Measurements from ENCODE around the gene PIK3C2B. TPM values are rescaled to one million over a fixed set of nuclear protein-coding genes. Genes with fewer than 3 reads are reported as not detected.

PIK3C2B gene
- 47.3 TPM for total RNA-seq
- long read RNA-seq, partial matches to known transcripts = 11 of 22 reads
- long read RNA-seq, other reads (novel, unspliced or antisense) = 11 of 22 reads

GRCh38 chr1:204494281-204495077, at the start of gene PIK3C2B:
TSS of gene PIK3C2B (minus strand) at chr1:204494805. CDS start at chr1:204469802, 25,003 bp downstream.
- Histone ChIP-seq H3K4me1 (peaks cover 31% of the 10 kb centered on the region), H3K27me3 (no peaks in the 10 kb centered on the region), H3K27ac (peak within 1 kb of the TSS; percentile 87), H3K36me3 (no peaks in the 10 kb centered on the region), H3K9me3 (no peaks in the 10 kb centered on the region), H3K4me3 (peak within 1 kb of the TSS; percentile 62)
- peak; percentile 93 for DNase-seq
- intact Hi-C loops (cut with DNase I) = loop anchor here (5.0 kb wide), 1 partner anchor 47 kb away; no protein-coding TSS in a partner anchor
- TF ChIP-seq, protein P1, sequence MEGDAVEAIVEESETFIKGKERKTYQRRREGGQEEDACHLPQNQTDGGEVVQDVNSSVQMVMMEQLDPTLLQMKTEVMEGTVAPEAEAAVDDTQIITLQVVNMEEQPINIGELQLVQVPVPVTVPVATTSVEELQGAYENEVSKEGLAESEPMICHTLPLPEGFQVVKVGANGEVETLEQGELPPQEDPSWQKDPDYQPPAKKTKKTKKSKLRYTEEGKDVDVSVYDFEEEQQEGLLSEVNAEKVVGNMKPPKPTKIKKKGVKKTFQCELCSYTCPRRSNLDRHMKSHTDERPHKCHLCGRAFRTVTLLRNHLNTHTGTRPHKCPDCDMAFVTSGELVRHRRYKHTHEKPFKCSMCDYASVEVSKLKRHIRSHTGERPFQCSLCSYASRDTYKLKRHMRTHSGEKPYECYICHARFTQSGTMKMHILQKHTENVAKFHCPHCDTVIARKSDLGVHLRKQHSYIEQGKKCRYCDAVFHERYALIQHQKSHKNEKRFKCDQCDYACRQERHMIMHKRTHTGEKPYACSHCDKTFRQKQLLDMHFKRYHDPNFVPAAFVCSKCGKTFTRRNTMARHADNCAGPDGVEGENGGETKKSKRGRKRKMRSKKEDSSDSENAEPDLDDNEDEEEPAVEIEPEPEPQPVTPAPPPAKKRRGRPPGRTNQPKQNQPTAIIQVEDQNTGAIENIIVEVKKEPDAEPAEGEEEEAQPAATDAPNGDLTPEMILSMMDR (IDR thresholded peaks at IDR 0.05) = peak; percentile 60
- ATAC-seq = peak; percentile 95

DNA sequence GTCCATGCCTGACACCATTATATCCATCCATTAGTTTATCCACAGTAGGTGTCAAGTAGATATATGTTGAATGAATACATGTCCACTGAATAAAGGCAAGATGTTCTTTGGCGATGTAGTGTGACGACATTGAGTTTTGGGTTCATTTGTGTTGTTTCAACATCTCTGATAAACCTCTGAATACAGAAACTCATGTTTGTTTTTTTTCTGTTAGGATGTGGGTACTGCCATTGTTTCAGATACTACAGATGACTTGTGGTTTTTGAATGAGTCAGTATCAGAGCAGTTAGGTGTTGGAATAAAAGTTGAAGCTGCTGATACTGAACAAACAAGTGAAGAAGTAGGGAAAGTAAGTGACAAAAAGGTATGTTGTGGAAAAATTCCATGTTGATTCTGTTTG, 49.7 kb upstream of the PIK3C2B start:
- no peaks in the 10 kb centered on the region for H3K27me3 ChIP-seq
- H3K36me3 ChIP-seq = peaks cover 100% of the 10 kb centered on the region
- no peak overlapping the region for H3K27ac ChIP-seq
- DNase-seq (no peak), ATAC-seq (no peak)
- H3K9me3 ChIP-seq = no peaks in the 10 kb centered on the region
- peaks cover 4% of the 10 kb centered on the region for H3K4me1 ChIP-seq
- TF ChIP-seq, protein P1 (IDR thresholded peaks at IDR 0.05) = no peak
- intact Hi-C loops (cut with DNase I) = no loop called here
- H3K4me3 ChIP-seq = no peak overlapping the region

- Histone ChIP-seq H3K9me3 (no peaks in the 10 kb centered on the region), H3K27me3 (no peaks in the 10 kb centered on the region), H3K4me3 (no peak overlapping the region), H3K27ac (peak overlapping the region; percentile 7), H3K4me1 (peaks cover 4% of the 10 kb centered on the region), H3K36me3 (peaks cover 100% of the 10 kb centered on the region)
- TF ChIP-seq, protein P1 (IDR thresholded peaks at IDR 0.05) = no peak
- no peak for DNase-seq
- no peak for ATAC-seq
- intact Hi-C loops (cut with DNase I) = no loop called here
Measured at GRCh38 chr1:204541626-204542025, 47.0 kb upstream of the PIK3C2B start.

- no peaks in the 10 kb centered on the region for H3K9me3 ChIP-seq
- H3K4me3 ChIP-seq = no peak overlapping the region
- TF ChIP-seq, protein P1 (IDR thresholded peaks at IDR 0.05) = no peak
- ATAC-seq (no peak), DNase-seq (no peak)
- peaks cover 91% of the 10 kb centered on the region for H3K36me3 ChIP-seq
- no peaks in the 10 kb centered on the region for H3K27me3 ChIP-seq
- intact Hi-C loops (cut with DNase I) = no loop called here
- no peaks in the 10 kb centered on the region for H3K4me1 ChIP-seq
- no peak overlapping the region for H3K27ac ChIP-seq
Measured at GRCh38 chr1:204532832-204533231, 38.2 kb upstream of the PIK3C2B start.

DNA sequence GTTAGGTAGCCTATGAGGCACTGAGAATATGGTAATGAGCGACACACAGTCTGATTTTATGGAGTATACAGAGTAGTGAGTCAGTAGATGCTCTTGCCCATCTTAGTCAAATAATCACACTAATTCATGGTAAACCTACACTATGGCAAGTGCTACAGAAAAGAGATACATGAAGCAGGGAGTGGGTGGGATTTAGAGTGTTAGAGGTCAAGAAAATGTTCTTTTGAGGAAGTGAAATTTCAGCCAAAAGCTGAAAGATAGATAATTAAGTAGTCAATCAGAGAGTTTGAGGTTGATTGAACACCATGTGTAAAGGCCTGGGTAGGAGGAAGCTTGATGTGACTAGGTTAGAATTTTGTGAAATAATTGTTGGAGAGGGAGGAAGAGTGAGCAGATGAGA, 36.3 kb upstream of the PIK3C2B start:
- TF ChIP-seq, protein P1 (IDR thresholded peaks at IDR 0.05) = no peak
- intact Hi-C loops (cut with DNase I) = no loop called here
- H3K36me3 ChIP-seq = peaks cover 93% of the 10 kb centered on the region

More for the DNA sequence above, 36.3 kb upstream of the PIK3C2B start:
- Histone ChIP-seq H3K4me1 (no peaks in the 10 kb centered on the region), H3K9me3 (no peaks in the 10 kb centered on the region), H3K27ac (no peak overlapping the region), H3K27me3 (no peaks in the 10 kb centered on the region), H3K4me3 (no peak overlapping the region)
- peak; percentile 58 for ATAC-seq
- DNase-seq = no peak

All from upper lobe of right lung (tissue), 1 donor.